ENCODE results near the gene TXNDC2. TPM values are rescaled to one million over a fixed set of nuclear protein-coding genes. Genes with fewer than 3 reads are reported as not detected.
"Not testable (repeated sequence)": the region's sequence is repeated elsewhere in the genome, so short reads cannot be mapped to it uniquely, and the experiment has no call there.

Gene TXNDC2
- polyA plus RNA-seq, 3 donors, result 0.08 TPM; not detected in 2

GRCh38 chr18:9911226-9911625 is 25.5 kb downstream of the TXNDC2 start:
- DNase-seq (ENCODE audit: low read depth in 3 of 3, low spot score in 2 of 3), result no peak

GRCh38 chr18:9912285-9912684 is 26.5 kb downstream of the TXNDC2 start:
- DNase-seq (ENCODE audit: low read depth in 3 of 3, low spot score in 2 of 3), result not testable (repeated sequence)

DNA sequence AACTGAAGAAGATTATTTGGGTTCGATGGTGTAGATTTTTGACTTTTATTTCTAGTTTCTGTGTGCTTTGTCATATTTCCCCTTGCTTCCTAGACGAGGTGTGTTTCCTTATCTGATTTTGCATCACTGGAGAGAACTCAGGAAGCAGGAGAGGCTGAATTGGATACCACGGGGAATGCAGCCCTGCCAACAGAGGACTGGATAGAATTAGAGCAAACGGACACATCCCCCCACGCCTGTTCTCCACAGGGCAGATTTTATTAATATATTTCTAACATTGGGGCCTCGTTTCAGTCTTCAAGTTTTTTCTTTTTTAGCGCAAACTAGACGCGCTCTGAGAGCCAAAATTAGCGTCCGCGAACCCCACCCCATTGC is 27.4 kb downstream of the TXNDC2 start:
- no peak for DNase-seq (ENCODE audit: low read depth in 3 of 3, low spot score in 2 of 3)

DNA sequence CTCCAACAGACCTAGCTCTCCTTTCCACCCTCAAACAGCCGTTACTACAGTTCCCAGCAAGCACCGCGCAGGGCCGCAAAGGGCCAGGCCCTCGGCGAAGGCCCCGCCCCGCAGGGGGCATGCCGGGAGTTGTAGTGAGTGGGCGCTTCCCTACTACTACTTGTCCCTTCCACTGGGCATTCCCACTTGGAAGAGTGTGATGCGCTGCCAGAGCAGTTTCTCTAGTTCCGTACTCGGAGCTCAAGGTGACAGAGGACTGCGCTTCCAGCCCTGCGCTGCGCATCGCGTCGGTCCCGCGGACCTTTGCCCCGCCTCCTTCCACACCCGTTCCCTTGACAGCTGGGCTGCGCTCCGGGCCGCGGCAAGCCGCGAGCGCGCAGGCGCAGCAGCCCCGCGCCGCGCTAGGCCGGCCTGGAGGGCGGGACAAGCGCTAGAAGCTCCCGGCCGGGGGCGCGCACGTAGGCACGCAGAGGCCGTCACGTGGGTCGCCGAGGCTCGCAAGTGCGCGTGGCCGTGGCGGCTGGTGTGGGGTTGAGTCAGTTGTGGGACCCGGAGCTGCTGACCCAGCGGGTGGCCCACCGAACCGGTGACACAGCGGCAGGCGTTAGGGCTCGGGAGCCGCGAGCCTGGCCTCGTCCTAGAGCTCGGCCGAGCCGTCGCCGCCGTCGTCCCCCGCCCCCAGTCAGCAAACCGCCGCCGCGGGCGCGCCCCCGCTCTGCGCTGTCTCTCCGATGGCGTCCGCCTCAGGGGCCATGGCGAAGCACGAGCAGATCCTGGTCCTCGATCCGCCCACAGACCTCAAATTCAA is 28.0 kb downstream of the TXNDC2 start, which contains the start of gene VAPA:
VAPA (plus strand) TSS at position 491 of the 808 bp plus-strand sequence; CDS start at position 732, 241 bp downstream.
- DNase-seq (ENCODE audit: low read depth in 3 of 3, low spot score in 2 of 3), result peak; percentile 92 to 96 (median 95)

DNA sequence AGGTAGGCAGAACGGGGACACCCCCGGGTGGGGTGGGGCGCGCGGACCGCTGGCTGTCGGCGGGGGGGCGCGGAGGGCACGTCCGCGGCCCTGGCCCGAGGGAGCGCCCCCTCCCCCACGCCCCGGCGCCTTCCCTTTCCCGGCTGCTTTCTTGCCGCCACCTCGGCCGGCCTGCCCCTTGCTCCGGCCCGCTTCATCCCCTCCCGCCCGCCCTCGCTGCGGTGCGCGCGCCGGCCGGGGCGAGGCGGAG is 28.5 kb downstream of the TXNDC2 start:
- peak in 1 of 3 donors; percentile 16 for DNase-seq (ENCODE audit: low read depth in 3 of 3, low spot score in 2 of 3)

- peak in 1 of 3 donors; percentile 47 for DNase-seq (ENCODE audit: low read depth in 3 of 3, low spot score in 2 of 3)
Measured at GRCh38 chr18:9914584-9915290, 29.0 kb downstream of the TXNDC2 start.

DNA sequence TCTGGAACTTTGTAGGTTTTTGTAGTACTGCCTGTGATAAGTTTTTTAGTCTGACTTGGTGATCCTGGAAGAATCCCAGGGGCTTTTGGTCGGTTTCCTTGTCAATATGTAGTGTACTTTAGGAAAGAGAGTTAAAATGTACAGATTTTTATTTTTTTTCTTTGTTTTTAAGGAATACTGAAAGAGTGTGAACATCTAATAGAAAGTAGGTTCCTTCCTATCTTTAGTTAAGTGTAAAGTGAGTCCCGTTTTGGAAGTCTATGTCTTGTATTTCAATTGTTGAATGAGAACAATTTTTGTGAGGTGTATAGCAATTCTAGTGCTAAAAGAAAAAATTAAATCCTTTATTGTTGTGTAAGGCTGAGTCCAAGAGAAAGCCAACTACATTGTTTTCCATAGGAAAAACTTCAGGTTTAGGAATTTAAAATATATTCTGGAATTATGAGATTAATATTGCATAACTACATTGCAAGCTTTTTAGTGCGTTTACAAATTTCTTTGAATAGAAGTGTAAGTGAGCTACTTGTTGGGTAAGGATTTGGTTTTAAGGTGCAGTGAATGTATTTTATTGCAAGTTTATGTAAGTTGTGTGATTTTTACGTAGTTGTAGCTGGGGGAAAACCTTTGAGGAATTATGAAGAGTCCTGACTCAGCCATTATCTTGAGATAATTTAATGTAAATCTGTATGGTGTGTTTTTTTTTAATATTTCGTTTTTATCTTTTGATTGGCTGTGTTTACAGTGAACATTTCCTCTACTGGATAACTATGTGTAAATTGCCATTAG is 29.7 kb downstream of the TXNDC2 start:
- DNase-seq (ENCODE audit: low read depth in 3 of 3, low spot score in 2 of 3), result no peak

GRCh38 chr18:9916077-9916639 is 30.4 kb downstream of the TXNDC2 start:
- no peak for DNase-seq (ENCODE audit: low read depth in 3 of 3, low spot score in 2 of 3)

GRCh38 chr18:9916808-9917207 is 31.0 kb downstream of the TXNDC2 start:
- no peak for DNase-seq (ENCODE audit: low read depth in 3 of 3, low spot score in 2 of 3)

DNA sequence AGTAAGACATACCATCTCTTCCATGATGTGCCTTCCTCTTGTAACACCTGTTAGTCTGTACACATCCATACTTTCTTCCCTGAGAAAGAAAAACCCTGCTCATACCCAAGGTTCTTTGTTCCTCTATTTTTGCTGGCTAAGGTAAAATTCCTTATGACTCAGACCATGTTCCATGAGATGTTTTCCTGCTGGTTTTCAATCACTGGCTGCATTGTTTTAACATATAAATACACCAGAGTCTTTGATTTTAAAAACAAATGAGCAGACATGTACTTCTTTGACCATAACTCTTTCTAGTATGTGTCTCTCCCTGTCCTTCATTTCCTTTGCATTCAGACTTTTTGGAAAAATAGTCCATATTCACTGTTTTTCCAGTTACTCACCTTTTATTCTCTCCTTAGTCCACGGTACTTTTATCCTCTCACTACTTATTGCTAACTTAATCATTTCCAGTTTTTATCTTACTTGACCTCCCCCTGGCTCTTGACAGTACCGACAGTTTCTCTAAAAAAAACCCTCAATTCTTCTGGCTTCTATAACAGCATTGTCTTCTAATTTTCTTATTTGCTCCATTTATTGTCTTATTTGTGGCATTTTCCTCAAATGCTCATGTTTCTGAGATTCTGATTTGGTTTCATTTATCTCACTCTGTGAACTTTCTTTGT is 32.4 kb downstream of the TXNDC2 start:
- no peak for DNase-seq (ENCODE audit: low read depth in 3 of 3, low spot score in 2 of 3)

DNA sequence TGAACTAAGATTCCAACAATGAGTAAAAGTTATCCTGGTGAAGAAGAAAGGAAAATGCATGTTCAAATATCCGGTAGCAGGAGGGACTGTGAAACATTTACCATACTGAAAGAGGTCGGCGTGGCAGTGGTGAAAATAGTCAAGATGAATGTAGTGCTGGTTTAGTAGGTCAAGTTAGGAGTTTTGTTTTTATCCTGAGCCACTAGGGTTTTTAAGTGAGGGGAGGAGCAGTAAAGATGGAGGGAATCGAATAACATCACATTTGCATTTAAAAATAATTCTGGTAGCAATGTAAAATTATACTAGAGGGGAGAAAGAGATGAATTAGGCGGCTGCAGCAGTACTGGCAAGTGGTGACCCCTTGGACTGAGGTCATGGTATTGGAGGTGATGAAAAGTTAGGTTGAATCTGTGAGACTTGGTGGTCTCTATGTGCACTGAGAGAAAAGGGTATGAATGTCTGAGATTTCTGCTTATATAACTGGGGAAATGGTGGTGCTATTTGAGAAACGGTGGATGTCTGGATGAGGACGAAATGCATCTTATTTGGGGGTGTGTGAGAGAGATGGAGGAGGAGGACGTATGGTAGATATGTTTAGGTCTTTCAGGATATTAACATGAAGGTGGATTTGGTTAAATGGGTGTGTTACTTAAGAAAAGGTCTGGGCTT is 33.9 kb downstream of the TXNDC2 start:
- DNase-seq (ENCODE audit: low read depth in 3 of 3, low spot score in 2 of 3), result no peak

DNA sequence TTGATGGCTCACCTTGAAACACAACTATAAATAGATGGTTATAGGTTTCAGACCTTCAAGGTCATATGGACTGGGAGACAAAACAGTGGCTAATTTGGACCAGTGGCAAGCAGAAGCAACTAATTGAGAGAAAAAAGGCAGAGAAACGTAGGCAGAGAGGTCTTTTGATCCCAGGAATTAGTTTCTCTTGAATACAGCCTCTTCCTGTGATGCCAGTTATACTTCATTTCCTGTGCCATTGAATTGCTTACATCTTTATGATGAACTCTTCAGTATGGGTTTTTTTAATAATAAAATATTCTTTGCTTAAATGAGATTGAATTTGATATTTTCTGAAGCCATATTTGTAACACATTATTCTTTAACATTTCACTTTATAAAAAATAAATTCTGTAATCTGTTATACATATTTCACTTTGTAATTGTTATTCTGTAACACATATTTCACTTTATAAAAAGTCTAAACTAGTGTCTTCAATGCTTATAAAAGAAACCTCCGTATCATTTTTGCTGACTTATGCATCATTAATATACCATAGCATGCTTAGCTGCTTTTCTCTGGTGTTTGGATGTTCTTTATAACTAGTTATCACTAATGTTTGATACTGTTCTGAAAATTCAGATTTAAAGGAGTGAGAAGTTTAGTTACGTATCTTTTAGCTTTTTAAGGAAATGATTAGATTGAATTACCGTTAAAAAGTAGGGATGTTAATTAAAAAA is 37.0 kb downstream of the TXNDC2 start:
- DNase-seq (ENCODE audit: low read depth in 3 of 3, low spot score in 2 of 3), result no peak

DNA sequence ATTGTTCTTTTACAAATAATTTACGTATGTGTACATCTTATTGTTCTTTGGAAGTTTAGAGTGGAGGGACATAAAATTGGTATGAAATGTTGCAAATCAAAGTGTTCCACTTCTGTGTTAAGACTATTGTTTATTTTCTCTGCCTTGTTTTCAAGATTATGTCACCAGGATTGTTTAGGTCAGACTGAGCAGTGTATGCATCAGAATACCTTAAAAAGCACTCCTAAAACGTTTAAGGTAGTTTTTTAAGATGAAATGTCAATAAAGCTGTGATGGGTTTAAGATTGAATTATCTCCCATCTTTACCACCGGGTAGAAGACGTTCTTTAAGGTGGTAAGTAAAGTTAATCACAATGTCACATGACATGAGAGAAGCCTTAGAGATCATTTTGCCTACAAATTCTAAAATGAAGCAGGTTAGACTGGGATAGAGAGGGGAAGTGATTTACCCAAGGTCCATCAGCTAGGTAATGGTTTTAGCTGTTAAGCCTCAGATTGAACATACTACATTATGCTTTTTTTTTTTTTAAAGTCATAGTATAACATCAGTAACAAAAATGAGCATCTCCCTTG is 38.7 kb downstream of the TXNDC2 start:
- DNase-seq (ENCODE audit: low read depth in 3 of 3, low spot score in 2 of 3), result no peak

DNA sequence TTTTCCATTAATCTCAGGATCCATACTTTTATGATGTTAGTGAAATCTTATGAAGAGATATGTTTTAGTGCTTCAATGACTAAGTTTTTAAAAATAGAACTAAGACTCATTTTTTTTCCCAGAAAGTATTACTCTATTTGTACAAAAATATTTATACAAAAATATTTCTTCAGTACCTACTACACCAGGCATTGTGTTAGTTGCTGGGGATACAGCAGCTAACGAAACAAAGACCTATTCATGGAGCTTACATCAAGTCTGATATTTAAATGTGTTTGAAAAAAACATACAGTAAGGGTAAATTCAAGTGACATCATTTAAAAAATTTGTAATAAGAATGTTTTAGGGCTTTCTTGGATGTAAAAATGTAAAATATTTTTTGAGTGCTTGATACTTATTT is 39.6 kb downstream of the TXNDC2 start:
- no peak for DNase-seq (ENCODE audit: low read depth in 3 of 3, low spot score in 2 of 3)

DNA sequence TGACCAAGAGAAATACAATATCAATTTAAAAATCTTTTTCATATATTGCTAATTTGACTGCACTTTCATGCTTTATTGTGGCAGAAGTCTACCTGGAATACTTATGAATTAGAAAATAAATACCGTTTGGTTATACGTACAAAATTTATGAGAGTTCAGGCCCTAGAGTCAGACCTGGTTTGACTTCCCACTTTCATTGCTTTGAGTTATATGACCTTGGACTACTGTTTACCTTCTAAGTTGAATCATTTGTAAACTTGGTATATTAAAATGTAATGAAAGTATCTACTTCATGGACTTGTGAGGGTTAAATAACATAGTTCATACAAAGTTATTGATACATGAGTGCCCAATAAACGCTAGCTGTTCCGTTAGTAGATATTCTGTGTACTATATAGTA is 40.0 kb downstream of the TXNDC2 start:
- no peak for DNase-seq (ENCODE audit: low read depth in 3 of 3, low spot score in 2 of 3)

DNA sequence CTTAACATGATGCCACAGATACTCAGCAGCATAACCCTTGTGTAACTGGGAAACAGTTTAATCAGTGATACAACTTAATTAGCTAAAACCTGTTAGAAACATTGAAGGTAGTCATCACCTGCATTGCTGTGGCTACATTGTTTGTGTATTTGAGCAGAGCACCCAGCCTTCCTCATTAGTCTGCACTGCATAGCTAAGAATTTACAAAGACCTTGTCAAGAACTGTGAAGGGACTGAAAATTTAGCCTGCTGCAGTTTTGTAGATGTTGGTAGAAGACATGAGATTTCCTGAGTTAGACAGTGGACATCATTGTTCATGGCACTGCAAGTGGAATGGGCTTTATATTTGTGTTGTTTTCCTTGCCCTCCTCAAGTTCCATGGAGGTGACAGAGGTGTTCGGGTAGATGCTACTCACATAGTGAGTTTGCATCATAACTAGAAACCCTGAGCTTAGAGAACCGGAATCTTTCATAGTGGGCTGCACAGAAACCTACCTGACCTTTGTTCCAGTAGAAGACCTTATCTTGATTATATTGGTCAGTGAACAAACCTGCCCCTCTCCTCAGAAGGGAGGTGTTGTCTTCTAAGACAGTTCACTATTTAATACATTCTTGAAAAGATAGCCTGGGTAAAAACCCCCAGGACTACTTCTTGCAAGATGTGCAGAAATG is 40.6 kb downstream of the TXNDC2 start:
- no peak for DNase-seq (ENCODE audit: low read depth in 3 of 3, low spot score in 2 of 3)

GRCh38 chr18:9926977-9927376 is 41.2 kb downstream of the TXNDC2 start:
- no peak for DNase-seq (ENCODE audit: low read depth in 3 of 3, low spot score in 2 of 3)

DNA sequence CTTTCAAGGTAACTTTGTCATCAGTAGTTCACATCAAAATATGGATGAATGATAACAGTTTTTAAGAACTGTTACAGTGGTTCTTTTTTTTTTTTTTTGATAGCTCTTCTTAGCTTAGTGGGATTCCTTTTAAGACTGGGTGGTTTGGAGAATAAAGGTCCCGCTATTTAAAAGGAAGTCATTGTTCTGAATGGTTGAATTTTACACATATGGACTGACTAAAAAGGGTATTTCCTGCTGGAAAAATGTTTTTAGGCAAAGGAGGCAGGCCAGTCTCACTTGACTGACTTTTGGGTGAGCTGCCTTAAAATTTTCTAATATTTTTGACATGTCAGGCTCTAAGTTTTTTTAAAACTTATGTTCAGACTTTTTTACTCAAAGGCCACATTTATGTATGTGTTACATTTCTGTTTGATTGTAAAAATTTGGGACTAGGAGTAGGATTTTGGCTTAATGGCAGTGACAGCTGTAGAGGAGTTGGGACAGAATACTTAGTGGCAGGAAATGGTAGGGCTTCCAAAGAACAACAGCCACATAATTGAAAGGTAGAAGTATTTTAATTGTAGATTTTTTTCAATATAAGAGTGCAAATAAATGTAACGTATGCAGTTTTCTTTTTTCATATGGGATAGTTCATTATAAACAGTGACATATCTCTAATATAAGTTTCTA is 41.8 kb downstream of the TXNDC2 start:
- DNase-seq (ENCODE audit: low read depth in 3 of 3, low spot score in 2 of 3), result no peak
